Muscle of arm (tissue), 12 donors: Measurements from ENCODE around the gene STK35. TPM values are rescaled to one million over a fixed set of nuclear protein-coding genes. Genes with fewer than 3 reads are reported as not detected.

Experiments used
- DNase-seq: peaks from one replicate; pipeline ENCODE4 v3.0.0-alpha.2; 2013
- polyA plus RNA-seq, 12 donors: library from polyadenylated mRNA; unstranded; fragments of 120-200 nt; gene quantifications; one replicate each; pipeline ENCODE4 v1.2.1, GENCODE V29; 2013; ENCODE audit not compliant: insufficient read length in 12 of 12

Gene STK35
- polyA plus RNA-seq, 12 donors, result 6.9 to 14.3 (median 8.4) TPM; not detected in 1

GRCh38 chr20:2133318-2134183 lies 31.9 kb downstream of the STK35 start:
- DNase-seq, result peak; percentile 17

DNA sequence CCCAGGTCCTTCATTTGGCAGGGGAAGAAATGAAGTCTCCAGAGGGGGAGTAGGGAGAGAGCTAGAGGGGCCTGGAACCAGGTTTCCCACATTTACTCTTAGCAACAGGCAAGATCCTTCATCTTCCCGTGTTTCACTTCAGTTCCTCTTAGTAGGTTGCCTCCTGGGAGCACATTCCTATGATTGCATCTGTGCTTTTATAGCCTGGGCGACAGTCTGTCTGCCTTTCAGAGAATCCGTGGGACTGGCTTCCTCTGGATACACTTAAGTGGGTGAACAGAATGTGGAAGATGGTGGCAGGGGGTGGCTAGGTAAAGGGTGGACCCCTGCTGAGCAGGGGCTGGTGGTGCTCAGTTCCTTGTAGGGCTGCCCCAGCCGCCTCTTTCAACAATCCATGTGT lies 33.4 kb downstream of the STK35 start:
- DNase-seq, result no peak

DNA sequence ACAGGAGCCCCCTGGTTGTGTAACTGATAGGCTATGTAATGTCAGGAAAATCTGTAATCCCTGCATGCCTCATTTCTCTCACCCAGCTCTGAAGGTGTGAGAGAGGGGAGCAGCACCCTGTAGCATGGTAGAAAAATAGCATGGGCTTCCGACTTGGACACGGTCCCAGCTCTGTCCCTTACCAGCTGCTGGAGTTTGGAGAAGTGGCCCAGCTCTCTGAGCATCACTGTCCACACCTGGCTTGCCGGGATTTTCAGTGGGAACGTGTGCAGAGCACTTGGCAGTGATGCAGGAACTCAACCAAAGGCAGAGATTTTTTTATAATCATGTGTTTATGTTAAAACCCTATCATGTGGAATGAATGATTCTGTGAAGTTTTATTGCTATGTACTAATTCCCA lies 34.6 kb downstream of the STK35 start:
- DNase-seq, result peak; percentile 16

DNA sequence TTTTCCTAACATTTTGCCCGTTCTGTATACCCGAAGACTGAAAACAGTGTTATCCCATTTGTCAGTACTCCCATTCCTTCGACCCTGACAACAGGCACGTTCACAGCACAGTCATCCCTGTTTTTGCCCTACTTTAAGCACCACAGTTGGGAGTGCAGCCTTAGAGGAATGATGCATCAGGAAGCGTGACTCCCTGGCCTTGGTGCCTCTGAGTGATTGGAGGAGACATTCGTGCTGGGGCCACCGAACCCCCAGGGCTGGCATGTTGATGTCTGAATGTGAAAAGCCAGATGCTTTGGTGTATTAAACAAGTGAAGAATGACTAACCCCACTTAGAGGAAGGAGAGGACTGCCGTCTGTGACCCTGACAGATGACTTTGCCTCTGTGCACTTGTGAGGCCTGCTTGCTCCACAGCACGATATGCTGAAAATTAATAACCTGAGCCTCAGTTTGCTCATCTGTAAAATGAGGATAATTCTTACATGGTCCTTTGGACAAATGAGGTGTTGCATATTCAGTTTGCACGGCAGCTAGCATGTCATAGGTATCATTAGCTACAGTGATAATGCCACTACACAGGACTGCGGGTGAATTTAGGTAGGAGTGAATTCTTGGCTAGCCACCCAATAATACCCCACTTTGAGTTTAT lies 36.0 kb downstream of the STK35 start:
- DNase-seq, result no peak

DNA sequence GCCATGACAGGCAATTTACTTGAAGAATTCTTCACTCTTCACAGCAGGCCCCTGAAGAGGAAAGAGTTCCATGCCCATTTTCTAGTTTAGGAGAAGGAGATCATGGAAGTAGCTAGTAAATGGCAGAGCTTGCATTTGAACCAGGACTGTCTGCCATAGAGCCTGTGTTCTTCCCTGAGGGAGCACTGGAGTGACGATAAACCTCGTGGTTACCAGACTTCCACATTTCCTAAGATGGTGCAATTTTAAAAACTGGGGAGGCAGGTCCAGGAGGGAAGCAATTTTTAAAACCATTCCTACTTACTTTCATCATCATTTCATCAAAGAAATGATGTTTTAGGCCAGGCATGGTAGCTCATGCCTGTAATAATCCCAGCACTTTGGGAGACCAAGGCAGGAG lies 36.8 kb downstream of the STK35 start:
- no peak for DNase-seq

- DNase-seq, result no peak
Measured at GRCh38 chr20:2139250-2139649, 37.6 kb downstream of the STK35 start.

DNA sequence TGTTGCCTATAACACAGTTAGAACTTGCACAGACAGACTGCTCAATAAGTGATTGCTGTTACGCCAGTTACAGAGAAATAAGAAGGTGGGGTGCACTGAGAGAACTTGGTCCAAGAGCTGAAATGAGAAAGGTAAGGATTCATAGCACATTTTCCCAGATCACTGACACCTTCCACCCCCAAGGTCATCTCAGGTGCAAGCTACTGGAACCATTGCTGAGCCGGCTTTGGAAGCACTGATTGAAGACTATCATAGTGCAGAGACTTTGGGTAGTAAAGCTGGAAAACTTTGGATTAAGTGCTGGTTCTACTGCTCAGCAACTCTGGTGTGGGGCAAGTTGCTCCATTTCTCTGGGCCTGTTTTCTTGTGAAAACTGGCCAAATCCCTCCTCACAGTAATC lies 38.1 kb downstream of the STK35 start:
- no peak for DNase-seq

DNA sequence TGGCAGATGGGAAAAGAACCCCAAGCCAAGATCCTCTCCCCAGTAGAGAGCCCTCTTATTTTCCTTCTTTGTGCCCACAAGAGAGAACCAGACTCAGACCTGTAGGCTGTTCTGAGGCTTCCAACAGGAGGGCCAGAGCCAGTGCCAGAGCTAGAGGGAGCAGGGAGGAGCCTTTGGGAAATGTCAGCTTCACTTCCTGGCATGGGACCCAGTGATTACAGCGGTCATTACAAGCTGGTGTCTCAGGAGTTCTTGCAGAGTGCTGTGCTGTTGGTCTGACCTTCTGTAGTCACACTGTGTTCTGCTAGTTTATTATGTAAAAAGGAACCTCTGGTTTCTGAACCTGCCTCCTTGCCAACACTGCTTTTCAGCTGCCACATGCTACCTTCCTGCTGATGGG lies 38.9 kb downstream of the STK35 start:
- DNase-seq, result no peak

DNA sequence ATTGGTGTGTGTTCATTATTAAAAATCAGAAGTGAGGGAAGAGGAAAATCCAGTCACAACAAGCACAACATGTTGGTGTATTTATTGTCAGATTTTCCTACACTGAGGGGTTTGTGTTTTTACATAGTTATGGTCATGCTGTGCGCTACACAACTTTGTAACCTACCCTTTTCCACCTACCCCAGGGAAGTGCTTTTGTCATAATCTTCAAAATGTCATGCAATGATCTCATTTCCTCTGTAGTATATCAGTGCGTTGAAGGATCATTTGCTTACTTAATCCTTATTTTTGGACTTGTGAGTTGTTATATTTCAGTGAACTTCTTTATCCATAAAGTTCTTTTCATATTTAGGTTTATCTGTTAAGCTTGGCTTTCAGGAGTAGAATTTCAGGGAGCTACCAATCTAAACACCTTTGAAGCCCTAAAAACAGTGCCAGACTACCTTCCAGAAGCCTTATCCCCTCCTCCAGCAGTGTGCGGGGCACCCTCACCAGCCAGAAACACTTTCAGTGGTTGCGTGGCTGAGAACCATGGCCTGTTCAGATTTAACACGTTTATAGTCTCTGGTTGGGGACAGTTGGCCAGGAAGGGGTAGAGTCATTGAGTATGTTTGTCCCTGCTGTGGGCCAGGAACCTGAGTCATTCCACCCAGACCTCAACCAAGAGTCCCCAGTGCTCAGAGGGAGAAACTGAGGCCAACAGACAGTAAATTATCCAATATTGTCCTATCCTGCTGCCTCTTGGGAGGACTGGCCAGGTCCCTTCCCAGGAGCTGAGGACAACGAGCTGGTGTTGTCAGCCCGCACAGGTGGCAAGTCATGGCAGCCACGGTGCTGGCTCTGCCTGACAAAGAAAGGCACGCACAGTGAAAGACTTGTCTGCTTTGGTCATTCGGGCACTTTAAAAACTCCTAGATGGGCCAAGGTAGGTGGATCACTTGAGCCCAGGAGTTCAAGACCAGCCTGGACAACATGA lies 40.3 kb downstream of the STK35 start:
- no peak for DNase-seq

- no peak for DNase-seq
Measured at GRCh38 chr20:2142649-2143048, 41.0 kb downstream of the STK35 start.

DNA sequence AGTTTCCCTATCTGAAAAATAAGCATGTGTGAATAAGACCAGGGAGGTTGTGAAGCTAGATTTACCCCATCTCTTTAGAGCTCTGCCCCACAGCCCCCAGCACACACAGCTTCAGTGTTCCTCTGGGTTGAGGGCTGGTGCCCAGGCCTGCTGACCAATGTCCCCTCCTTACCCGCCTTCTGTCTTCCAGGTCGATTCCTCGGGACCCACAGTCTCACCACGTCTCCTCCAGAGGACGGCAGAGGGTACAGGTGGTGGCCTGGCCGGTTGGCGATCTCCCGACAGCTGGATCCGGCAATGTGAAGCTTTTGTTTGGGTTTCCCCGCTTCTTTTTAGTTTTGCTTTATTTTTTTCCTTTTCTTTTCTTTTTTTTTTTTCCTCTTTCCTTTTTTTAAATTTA lies 42.0 kb downstream of the STK35 start:
- DNase-seq, result no peak

DNA sequence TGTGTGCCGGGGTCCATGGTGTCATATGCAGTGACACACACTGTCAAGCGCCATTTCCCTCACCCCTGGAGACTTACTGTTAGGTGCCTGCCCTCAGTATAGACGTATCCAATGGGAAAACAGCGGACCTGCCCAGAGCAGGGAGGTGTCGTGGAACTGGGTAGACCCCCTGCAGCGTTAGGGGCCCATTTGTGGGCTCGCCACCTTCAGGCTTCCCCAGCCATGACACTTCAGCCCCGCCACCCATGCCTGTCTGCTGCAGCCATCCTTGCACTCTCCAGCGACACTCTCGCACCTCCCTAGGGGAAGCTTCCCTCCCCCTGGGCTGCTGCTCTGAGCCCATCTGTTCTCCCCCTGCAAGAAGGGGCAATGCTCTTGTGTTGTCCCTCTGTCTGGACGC lies 43.2 kb downstream of the STK35 start:
- no peak for DNase-seq

DNA sequence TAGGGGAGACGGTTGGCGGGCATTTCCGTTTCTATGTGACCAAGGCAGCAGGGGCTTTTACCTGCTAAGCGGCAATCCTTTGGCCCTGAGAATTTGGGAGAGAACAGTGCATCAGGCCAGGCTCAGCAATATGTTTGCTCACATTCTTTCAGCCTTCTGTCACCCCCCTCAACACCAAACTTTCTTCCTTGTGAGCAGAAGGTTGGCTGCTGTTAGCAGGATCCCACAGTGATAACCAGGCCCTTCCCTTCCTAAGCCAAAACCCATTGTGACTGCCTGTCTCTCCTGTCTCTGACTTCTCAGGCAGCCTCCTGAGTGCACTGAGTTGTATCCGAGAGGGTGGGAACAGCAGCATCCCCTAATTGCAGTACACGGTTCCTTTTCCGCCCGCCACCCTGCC lies 43.7 kb downstream of the STK35 start:
- DNase-seq, result no peak

- DNase-seq, result no peak
Measured at GRCh38 chr20:2146080-2146867, 44.6 kb downstream of the STK35 start.

DNA sequence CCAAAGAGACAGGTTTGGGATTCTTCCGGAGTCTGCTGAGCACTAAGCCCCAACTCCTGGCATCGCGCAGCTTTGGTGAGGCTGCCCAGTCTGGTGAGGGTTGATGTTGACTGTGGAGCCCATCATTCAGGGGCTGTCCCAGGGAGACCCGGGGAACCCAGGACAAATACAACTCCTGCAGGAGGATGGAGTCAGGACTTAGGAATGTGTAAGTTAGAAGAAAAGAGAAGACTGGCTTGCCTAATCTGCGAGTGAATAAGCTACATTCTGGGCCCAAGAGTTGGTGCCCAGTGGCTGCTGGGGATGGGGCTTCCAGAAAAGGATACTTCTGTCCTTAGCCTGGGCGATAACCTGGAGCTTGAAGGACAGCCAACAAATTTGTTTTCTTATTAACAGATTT lies 47.9 kb downstream of the STK35 start:
- no peak for DNase-seq

GRCh38 chr20:2150660-2151059 lies 49.0 kb downstream of the STK35 start:
- DNase-seq, result no peak

GRCh38 chr20:2151858-2152281 lies 50.2 kb downstream of the STK35 start:
- no peak for DNase-seq

DNA sequence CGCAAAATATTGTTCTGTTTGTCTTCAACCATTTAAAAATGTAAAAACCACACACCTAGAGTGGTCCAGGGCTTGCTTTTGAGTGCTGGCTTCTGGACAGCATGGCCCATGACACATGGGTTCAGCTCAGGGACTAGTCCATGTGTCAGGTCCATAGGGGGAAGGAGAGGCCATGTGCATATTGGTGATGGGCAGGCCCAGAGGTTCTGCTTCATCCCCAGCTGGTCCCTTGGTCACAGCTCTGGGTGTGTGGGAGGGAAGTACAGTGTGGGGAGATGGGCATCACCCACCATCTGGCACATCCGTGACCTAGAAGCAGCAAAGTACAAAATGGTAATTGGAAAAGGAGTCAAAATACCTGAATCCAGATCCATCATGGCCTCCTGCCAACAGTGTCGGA lies 50.7 kb downstream of the STK35 start:
- DNase-seq, result no peak

GRCh38 chr20:2153326-2153725 lies 51.7 kb downstream of the STK35 start:
- no peak for DNase-seq

DNA sequence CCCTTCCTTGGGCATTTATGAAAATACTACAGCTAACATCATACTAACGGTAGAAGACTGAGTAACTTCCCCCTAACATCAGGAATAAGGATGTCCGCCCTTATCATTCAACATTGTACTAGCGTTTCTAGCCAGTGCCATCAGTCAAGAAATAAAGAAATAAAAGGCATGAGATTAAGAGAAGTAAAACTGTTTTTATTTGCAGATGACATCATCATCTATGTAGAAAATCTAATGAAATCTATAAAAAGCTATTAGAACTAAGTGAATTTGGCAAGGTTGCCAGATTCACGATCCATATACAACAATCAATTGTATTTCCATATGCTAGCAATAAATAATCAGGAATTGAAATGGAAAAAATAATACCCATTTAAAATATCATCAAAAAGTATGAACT lies 54.6 kb downstream of the STK35 start:
- no peak for DNase-seq
